ENCODE data around the gene DSTYK. TPM values are rescaled to one million over a fixed set of nuclear protein-coding genes. Genes with fewer than 3 reads are reported as not detected.
A peak's percentile ranks its signal among the peaks of the same experiment; 100 is the strongest.

DSTYK gene
- total RNA-seq, 4 donors from 2014 or later, result 15.1 to 18.7 (median 16.2) TPM

DNA sequence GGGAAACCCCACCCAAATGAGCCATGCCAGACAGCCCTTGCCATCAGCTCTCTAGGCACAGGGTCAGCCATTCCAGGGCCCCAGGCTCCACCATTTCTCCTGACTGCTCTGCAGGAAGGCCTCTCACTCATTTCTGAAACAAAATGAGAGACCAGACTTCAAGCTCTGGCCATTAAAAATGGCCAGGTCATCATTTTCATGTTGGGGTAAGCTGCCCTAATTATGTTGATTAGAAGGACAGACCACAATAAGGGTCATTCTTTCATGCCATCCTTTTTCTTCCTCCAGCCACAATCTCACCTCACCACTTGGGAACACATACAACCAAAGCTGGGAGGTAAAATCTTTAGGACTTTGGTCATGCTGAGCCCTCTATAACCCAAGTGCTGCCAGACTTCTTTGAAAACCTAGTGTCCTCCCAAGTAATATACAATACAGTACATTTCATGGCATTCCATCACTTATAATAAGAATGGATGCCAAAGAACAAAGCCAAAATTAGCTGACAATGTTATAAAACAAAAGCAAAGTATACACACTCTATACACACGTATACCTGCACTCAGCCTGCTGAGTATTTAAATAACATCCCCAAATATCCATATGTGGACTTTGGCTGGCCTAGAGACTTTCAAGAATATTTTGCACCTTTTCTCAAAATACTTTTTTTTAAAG is 67.3 kb downstream of the DSTYK start:
- ATAC-seq, result no peak
- H3K4me3 ChIP-seq, result no peak overlapping the region
- TF ChIP-seq EP300 (IDR thresholded peaks at IDR 0.05), result no peak
- TF ChIP-seq POLR2AphosphoS5 (IDR thresholded peaks at IDR 0.05), result no peak
- TF ChIP-seq, protein P1, sequence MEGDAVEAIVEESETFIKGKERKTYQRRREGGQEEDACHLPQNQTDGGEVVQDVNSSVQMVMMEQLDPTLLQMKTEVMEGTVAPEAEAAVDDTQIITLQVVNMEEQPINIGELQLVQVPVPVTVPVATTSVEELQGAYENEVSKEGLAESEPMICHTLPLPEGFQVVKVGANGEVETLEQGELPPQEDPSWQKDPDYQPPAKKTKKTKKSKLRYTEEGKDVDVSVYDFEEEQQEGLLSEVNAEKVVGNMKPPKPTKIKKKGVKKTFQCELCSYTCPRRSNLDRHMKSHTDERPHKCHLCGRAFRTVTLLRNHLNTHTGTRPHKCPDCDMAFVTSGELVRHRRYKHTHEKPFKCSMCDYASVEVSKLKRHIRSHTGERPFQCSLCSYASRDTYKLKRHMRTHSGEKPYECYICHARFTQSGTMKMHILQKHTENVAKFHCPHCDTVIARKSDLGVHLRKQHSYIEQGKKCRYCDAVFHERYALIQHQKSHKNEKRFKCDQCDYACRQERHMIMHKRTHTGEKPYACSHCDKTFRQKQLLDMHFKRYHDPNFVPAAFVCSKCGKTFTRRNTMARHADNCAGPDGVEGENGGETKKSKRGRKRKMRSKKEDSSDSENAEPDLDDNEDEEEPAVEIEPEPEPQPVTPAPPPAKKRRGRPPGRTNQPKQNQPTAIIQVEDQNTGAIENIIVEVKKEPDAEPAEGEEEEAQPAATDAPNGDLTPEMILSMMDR (IDR thresholded peaks at IDR 0.05), result no peak
- no peak for TF ChIP-seq POLR2A (IDR thresholded peaks at IDR 0.05)
- H3K27ac ChIP-seq, result peak overlapping the region in 3 of 4 donors; percentile 54 to 63 (median 56)
- H3K36me3 ChIP-seq, result peaks cover 0 to 35% of the 10 kb centered on the region in 2 donors
- peaks cover 0 to 28% (median 5%) of the 10 kb centered on the region in 3 donors for H3K4me1 ChIP-seq
- WGBS, 2 donors (ENCODE audit: low coverage in 1 of 2), result 47 to 55% methylated on average over 1 of the region's 1 CpG
- no peaks in the 10 kb centered on the region for H3K27me3 ChIP-seq
- no peaks in the 10 kb centered on the region for H3K9me3 ChIP-seq

DNA sequence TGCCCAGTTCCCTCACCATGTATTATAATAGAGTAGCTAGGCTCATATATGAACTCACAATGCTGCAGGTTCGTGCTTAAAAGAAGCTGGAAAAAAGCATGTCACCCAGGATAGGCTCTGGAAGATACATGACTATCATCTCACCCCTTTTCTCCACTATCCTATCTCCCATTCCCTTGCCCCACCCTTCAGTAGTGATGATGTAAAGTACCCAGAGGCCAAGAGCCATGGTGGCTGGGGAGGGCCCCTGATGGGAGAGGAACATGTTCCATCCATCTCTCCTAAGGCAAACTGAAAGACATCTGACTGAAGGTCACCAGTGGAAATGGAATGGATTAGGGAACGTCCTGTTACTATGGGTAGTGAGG is 69.4 kb downstream of the DSTYK start:
- TF ChIP-seq POLR2A (IDR thresholded peaks at IDR 0.05) (no peak), POLR2AphosphoS5 (IDR thresholded peaks at IDR 0.05) (no peak), EP300 (IDR thresholded peaks at IDR 0.05) (no peak)
- TF ChIP-seq, protein P1 (IDR thresholded peaks at IDR 0.05), result no peak
- no peak for ATAC-seq
- no peaks in the 10 kb centered on the region for H3K27me3 ChIP-seq
- peaks cover 0 to 14% of the 10 kb centered on the region in 2 donors for H3K36me3 ChIP-seq
- H3K4me3 ChIP-seq, result no peak overlapping the region
- WGBS, 2 donors (ENCODE audit: low coverage in 1 of 2), result 46% methylated on average over 2 of the region's 2 CpGs; no CpG with 5 or more reads in 1 of the 2 donors
- no peaks in the 10 kb centered on the region for H3K9me3 ChIP-seq
- peak overlapping the region in 1 of 4 donors; percentile 42 for H3K27ac ChIP-seq
- peaks cover 0 to 28% (median 5%) of the 10 kb centered on the region in 3 donors for H3K4me1 ChIP-seq

DNA sequence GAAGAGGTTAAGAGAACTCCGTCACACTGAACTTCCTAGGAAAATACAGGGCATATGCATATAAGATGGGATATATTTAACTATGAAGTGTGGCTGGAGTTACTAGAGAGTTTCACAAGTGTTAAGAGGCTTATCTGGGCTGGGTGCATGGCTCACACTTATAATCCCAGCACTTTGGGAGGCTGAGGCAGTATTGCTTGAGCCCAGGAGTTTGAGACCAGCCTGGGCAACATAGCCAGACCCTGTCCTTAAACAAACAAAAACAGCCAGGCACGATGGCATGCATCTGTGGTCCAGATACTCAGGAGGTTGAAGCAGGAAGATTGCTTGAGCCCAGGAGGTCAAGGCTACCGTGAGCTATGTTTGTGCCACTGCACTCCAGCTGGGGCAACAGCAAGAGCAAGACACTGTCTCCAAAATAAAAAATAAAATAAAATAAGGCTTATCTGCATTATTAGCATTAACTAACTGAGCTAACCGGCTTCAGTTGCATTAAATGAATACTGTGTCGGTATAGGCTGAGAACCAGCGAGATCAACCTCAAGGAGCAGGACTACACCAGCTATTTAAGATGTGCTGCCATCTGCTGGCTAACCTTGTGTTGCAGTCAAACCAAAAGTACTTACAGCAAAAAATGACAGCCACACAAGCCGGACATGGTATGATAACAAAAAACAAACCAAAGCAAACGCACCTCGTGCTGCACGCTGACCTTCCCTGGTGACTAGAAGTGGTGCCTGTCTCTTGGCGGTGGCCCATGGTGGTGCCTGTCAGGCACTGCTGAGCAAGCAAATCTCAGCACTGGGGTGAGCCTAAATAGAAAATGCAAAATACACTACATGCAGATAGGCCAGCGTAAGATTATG is 70.0 kb downstream of the DSTYK start:
- ATAC-seq, result peak; percentile 64
- no peaks in the 10 kb centered on the region for H3K9me3 ChIP-seq
- H3K27me3 ChIP-seq, result no peaks in the 10 kb centered on the region
- peaks cover 0 to 8% of the 10 kb centered on the region in 2 donors for H3K36me3 ChIP-seq
- peaks cover 0 to 28% (median 5%) of the 10 kb centered on the region in 3 donors for H3K4me1 ChIP-seq
- H3K27ac ChIP-seq, result peak overlapping the region in 1 of 4 donors; percentile 42
- no peak overlapping the region for H3K4me3 ChIP-seq
- WGBS, 2 donors (ENCODE audit: low coverage in 1 of 2), result 16 to 24% methylated on average over 9 to 10 of the region's 12 CpGs
- TF ChIP-seq, protein P1 (IDR thresholded peaks at IDR 0.05), result peak; percentile 73 to 84 (median 76)
- TF ChIP-seq EP300 (IDR thresholded peaks at IDR 0.05), result no peak
- peak; percentile 19 for TF ChIP-seq POLR2AphosphoS5 (IDR thresholded peaks at IDR 0.05)
- no peak for TF ChIP-seq POLR2A (IDR thresholded peaks at IDR 0.05)

DNA sequence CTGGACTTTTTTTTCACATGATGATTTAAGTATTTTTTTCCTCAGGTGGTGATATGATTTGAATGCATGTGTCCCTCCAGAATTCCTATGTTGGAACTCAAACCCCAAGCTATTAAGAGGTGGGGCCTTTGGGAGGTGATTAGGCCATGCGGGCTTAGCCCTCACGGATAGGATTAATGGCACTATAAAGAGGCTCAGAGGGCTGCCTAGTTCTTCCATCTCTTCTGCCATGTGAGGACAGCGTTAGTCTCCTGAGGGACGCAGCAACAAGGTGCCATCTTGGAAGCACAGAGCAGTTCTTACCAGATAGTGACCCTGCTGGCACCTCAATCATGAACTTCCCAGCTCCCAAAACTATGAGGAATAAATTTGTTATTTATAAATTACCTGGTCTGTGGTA is 71.4 kb downstream of the DSTYK start:
- Histone ChIP-seq H3K36me3 (no peaks in the 10 kb centered on the region), H3K4me3 (no peak overlapping the region), H3K27me3 (no peaks in the 10 kb centered on the region), H3K27ac (no peak overlapping the region), H3K4me1 (peaks cover 0 to 26% (median 5%) of the 10 kb centered on the region in 3 donors), H3K9me3 (no peaks in the 10 kb centered on the region)
- WGBS, 2 donors (ENCODE audit: low coverage in 1 of 2), result 77 to 100% methylated on average over 1 to 4 of the region's 4 CpGs
- TF ChIP-seq POLR2A (IDR thresholded peaks at IDR 0.05) (no peak), POLR2AphosphoS5 (IDR thresholded peaks at IDR 0.05) (no peak), EP300 (IDR thresholded peaks at IDR 0.05) (no peak)
- TF ChIP-seq, protein P1 (IDR thresholded peaks at IDR 0.05), result no peak
- no peak for ATAC-seq
